ENCODE measurements around the gene TMEM109. TPM values are rescaled to one million over a fixed set of nuclear protein-coding genes. Genes with fewer than 3 reads are reported as not detected.

Gene TMEM109
- total and polyA plus RNA-seq, 7 donors: 69.2 to 130 (median 72.5) TPM

GRCh38 chr11:60878245-60879101, 35.5 kb upstream of the TMEM109 start:
- H3K9me3 ChIP-seq: no peaks in the 10 kb centered on the region
- DNase-seq (no peak), ATAC-seq (peak; percentile 32 to 59 (median 44))
- intact Hi-C loops (cut with DNase I): no loop called here
- H3K27ac ChIP-seq: peak overlapping the region; percentile 33
- WGBS, 3 donors: 33 to 41% (median 33%) methylated on average over 5 of the region's 5 CpGs
- TF ChIP-seq, protein P1, sequence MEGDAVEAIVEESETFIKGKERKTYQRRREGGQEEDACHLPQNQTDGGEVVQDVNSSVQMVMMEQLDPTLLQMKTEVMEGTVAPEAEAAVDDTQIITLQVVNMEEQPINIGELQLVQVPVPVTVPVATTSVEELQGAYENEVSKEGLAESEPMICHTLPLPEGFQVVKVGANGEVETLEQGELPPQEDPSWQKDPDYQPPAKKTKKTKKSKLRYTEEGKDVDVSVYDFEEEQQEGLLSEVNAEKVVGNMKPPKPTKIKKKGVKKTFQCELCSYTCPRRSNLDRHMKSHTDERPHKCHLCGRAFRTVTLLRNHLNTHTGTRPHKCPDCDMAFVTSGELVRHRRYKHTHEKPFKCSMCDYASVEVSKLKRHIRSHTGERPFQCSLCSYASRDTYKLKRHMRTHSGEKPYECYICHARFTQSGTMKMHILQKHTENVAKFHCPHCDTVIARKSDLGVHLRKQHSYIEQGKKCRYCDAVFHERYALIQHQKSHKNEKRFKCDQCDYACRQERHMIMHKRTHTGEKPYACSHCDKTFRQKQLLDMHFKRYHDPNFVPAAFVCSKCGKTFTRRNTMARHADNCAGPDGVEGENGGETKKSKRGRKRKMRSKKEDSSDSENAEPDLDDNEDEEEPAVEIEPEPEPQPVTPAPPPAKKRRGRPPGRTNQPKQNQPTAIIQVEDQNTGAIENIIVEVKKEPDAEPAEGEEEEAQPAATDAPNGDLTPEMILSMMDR (IDR thresholded peaks at IDR 0.05): no peak
- no peaks in the 10 kb centered on the region for H3K27me3 ChIP-seq (ENCODE audit: insufficient read depth in 3 of 3, low read length in 2 of 3)
- no peak overlapping the region for H3K4me3 ChIP-seq
- peaks cover 0 to 19% of the 10 kb centered on the region in 2 donors for H3K36me3 ChIP-seq (ENCODE audit: insufficient read depth in 1 of 2, low read depth in 1 of 2)
- peaks cover 44% of the 10 kb centered on the region for H3K4me1 ChIP-seq

DNA sequence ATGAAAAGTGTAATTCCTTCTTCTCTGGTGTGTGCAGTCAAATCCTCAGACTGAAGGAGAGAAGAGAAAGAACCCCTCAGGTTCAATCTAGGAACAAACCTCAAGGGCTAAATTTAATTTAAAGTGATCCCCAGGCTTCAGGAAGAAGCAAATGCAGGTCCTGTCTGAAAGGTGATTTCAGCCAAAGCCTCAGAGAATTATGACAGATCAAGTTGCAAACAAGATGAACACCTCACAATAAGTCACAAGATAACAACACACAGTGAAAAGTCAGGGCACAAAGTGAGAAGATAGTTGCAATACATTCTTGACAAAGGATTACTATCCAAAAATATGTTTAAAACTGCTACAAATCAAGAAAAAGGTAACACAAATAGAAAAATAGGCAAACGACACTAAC, 34.9 kb upstream of the TMEM109 start:
- Histone ChIP-seq H3K27me3 (ENCODE audit: insufficient read depth in 3 of 3, low read length in 2 of 3) (no peaks in the 10 kb centered on the region), H3K9me3 (no peaks in the 10 kb centered on the region), H3K4me3 (no peak overlapping the region), H3K36me3 (ENCODE audit: insufficient read depth in 1 of 2, low read depth in 1 of 2) (peaks cover 0 to 20% of the 10 kb centered on the region in 2 donors), H3K4me1 (peaks cover 41% of the 10 kb centered on the region), H3K27ac (no peak overlapping the region)
- WGBS, 3 donors: 37 to 79% (median 39%) methylated on average over 1 of the region's 1 CpG
- intact Hi-C loops (cut with DNase I): no loop called here
- ATAC-seq: peak in 1 of 4 donors; percentile 48
- DNase-seq: no peak
- TF ChIP-seq, protein P1 (IDR thresholded peaks at IDR 0.05): no peak

- Histone ChIP-seq H3K27me3 (ENCODE audit: insufficient read depth in 3 of 3, low read length in 2 of 3) (no peaks in the 10 kb centered on the region), H3K9me3 (no peaks in the 10 kb centered on the region), H3K36me3 (ENCODE audit: insufficient read depth in 1 of 2, low read depth in 1 of 2) (peaks cover 0 to 20% of the 10 kb centered on the region in 2 donors), H3K4me3 (no peak overlapping the region), H3K27ac (no peak overlapping the region), H3K4me1 (peaks cover 31% of the 10 kb centered on the region)
- 58 to 67% (median 59%) methylated on average over 5 of the region's 5 CpGs for WGBS, 3 donors
- DNase-seq: no peak
- intact Hi-C loops (cut with DNase I): no loop called here
- TF ChIP-seq, protein P1 (IDR thresholded peaks at IDR 0.05): no peak
- no peak for ATAC-seq
These were observed 33.9 kb upstream of the TMEM109 start for GRCh38 chr11:60879971-60880588.

DNA sequence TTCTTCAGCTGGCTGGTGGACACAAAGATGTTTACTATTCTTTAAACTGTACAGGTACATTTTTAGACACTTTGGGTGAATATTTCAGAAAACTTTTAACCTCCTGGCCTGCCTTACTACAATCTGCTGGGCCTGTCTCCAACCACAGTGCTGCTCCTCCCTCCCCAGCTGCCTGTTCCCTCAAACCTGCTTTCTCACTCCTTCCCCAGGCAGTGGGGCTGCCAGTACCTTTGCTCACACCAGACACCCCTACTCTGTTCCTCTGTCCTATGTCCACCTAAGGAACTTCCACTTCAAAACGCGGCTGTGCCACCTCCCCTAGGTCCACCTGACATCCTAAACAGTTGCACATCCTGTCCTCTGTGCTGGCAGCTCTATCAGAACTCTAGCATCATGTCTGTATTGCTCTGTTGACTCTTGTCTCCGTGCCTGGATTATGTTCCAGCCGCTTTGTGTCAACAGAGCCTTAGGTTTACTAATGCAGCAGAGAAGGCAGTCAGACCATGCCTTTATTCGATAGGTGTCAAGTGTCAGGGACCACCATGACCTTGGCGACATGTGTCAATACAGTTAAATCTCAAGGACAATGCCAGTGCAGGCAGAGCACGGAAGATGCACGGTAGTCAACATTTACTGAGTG, 33.2 kb upstream of the TMEM109 start:
- Histone ChIP-seq H3K4me1 (peaks cover 28% of the 10 kb centered on the region), H3K36me3 (ENCODE audit: insufficient read depth in 1 of 2, low read depth in 1 of 2) (peaks cover 0 to 20% of the 10 kb centered on the region in 2 donors), H3K4me3 (no peak overlapping the region), H3K9me3 (no peaks in the 10 kb centered on the region), H3K27me3 (ENCODE audit: insufficient read depth in 3 of 3, low read length in 2 of 3) (no peaks in the 10 kb centered on the region), H3K27ac (no peak overlapping the region)
- DNase-seq (no peak), ATAC-seq (no peak)
- TF ChIP-seq, protein P1 (IDR thresholded peaks at IDR 0.05): no peak
- WGBS, 3 donors: 51 to 67% (median 58%) methylated on average over 8 of the region's 8 CpGs
- intact Hi-C loops (cut with DNase I): no loop called here

Data from psoas muscle (tissue), 8 donors.